Measurements from ENCODE around the gene WASL.

DNA sequence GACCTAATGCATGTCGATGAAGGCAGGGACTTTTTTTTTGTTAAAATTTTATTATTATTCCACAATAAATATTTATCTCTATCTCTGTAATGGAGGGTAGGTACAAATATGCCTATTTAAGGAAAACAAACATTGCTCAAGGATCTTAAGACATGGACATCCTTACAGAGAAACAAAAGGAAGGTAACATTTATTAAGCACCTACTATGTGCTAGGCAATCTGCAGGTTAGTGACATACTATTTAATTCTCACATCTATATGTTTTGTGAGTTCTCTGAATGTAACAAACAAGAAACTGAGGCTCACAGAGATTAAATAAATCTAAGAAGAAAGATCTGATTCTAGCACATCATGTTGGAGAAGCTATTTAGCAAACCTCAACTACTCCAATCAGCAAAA is 61.1 kb downstream of the WASL start:
- TF ChIP-seq, protein P1, sequence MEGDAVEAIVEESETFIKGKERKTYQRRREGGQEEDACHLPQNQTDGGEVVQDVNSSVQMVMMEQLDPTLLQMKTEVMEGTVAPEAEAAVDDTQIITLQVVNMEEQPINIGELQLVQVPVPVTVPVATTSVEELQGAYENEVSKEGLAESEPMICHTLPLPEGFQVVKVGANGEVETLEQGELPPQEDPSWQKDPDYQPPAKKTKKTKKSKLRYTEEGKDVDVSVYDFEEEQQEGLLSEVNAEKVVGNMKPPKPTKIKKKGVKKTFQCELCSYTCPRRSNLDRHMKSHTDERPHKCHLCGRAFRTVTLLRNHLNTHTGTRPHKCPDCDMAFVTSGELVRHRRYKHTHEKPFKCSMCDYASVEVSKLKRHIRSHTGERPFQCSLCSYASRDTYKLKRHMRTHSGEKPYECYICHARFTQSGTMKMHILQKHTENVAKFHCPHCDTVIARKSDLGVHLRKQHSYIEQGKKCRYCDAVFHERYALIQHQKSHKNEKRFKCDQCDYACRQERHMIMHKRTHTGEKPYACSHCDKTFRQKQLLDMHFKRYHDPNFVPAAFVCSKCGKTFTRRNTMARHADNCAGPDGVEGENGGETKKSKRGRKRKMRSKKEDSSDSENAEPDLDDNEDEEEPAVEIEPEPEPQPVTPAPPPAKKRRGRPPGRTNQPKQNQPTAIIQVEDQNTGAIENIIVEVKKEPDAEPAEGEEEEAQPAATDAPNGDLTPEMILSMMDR (conservative IDR thresholded peaks at IDR 0.05; ENCODE audit: low read depth, low read length): no peak
- TF ChIP-seq EZH2 (IDR thresholded peaks at IDR 0.05; ENCODE audit: low read length, unreplicated experiment): no peak
